GM21447 (cell line): ENCODE results near the gene RABEP2.
"Not testable (repeated sequence)": the region's sequence is repeated elsewhere in the genome, so short reads cannot be mapped to it uniquely, and the experiment has no call there.

Source experiments
- ATAC-seq: cut with Tn5 transposase; IDR thresholded peaks from one replicate; pipeline ENCODE4 v1.9.1; 2021; ENCODE audit not compliant: unreplicated experiment

Gene RABEP2

GRCh38 chr16:28880589-28880915, 44.5 kb downstream of the RABEP2 start:
- no peak for ATAC-seq

DNA sequence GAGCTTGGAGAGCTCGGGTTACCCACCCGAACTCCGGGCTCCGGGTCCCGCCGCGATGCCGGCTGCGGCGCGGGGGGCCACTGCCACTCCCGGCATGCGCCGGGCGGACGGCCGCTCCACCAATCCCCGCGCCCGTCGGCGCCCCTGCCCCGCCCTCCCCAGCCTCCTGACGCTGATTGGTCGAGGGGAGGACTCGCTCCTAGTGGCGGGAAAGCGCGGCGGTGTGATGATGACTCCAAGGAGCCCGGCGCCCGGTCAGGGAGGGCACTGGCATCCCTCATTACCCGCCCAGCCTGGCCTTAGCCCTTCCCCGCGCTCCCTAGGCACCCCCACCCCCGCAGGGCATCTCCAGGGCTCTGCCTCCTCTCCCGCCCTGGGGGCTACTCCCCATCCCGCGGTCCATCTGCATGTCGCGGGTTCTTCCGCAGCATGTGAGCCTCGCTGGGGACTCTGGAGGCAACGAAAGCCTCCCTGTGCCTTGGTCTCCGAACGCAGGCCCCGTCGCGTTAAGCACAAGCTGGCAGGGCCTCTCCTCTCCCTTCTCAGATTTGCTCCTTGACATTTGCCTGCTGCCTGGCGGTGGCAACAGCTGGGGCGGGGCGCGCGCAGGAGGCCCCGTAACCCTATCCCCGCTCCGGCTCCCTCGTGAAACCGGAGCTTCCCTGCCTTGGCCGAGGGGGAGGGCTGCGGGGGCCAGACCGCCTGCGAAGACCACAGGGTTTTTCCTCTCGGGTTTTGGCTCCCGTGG, 45.0 kb downstream of the RABEP2 start:
- ATAC-seq: peak; percentile 83

GRCh38 chr16:28879261-28879840, 45.7 kb downstream of the RABEP2 start:
- ATAC-seq: peak; percentile 33

DNA sequence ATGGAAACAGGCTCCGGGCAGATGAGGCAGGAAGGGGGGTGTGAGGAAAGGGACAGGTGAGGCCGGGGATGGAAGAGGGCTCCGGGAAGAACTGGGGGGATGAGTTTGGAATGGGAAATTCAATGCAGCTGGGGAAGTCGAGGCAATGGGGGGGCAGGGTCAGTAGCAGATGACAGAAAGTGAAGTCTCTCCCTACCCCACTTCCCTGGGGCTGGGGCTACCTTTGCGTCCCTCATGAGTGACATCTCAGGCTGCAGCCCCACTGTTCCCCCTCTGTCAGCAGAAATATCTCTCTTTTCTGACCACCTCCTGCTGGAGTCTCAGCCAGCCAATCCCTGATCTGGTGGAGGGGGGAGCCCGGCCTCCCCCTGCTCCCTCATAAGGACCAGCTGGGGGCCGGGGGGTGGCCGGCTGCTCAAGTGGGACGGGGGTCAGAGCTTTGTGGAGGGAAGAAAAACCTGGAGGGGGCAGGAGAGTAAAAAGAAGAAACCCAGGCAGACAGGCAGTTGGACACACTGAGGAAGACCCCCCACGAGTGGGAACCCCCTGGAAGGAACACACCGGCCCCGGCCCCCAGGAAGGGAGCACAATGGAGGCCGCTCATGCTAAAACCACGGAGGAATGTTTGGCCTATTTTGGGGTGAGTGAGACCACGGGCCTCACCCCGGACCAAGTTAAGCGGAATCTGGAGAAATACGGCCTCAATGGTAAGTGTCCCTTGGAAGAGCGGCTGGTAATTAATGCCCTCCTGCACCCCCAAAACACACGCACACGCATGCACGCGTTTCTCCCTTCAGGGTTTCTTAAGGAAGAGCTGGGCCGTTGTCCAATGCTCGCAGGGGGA, 46.7 kb downstream of the RABEP2 start, which contains the start of gene ATP2A1:
TSS of gene ATP2A1 (plus strand) at position 406 of the 844 bp plus-strand sequence. CDS start at position 590, 184 bp downstream.
- no peak for ATAC-seq

DNA sequence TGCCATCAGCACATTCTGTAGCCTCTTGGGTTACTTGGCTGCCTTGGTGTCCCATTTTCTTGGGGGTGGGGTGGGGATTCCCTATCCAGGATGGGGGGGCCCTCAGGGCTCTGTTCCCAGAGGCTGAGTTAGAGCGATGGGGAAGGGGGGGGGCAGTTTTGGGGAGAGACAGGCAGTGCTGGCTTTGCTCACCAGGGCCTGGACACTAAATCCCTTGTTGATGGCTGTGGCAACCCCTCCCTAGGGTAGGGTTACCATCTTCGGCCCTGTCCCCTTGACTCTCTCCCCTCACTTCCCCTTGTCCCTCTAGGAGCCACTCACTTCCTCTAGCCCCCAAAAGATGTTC, 47.4 kb downstream of the RABEP2 start:
- no peak for ATAC-seq

GRCh38 chr16:28876973-28877654, 47.9 kb downstream of the RABEP2 start:
- no peak for ATAC-seq

GRCh38 chr16:28876019-28876659, 48.9 kb downstream of the RABEP2 start:
- ATAC-seq: no peak

- ATAC-seq: no peak
Observed at GRCh38 chr16:28875134-28876018, 49.7 kb downstream of the RABEP2 start.

GRCh38 chr16:28874406-28874805, 50.6 kb downstream of the RABEP2 start:
- no peak for ATAC-seq

GRCh38 chr16:28873543-28874201, 51.4 kb downstream of the RABEP2 start:
- ATAC-seq: no peak

GRCh38 chr16:28872952-28873351, 52.1 kb downstream of the RABEP2 start:
- ATAC-seq: no peak

DNA sequence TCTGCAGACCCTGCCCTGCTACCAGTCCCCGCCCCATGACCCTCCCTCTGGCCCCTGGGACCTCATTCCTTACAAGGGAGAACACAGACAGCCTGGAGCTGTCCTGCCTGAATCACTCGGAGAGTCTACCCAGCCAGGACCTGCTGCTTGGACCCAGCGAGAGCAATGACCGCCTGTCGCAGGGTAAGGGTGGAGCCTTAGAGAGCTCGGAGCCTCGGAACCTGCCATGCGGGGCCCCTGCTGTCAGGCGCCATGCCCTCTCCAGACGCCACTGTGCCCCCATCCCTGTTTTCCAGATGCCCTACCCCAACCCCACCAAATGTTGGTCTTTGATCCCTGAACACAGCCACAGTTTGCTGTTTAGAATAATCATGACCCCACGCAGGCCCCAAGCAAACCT, 55.8 kb downstream of the RABEP2 start:
- ATAC-seq: no peak

DNA sequence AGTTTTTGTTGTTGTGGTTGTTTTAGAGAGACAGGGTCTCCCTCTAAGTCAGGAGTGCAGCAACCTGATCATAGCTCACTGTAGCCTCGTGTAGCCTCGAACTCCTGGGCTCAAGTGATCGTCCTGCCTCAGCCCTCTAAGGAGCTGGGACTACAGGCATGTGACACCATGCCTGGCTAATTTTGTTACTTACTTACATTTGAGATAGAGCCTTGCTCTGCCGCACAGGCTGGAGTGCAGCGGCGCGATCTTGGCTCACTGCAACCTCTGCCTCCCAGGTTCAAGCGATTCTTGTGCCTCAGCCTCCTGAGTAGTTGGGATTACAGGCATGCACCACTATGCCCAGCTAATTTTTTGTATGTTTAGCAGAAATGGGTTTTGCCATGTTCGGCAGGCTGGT, 57.4 kb downstream of the RABEP2 start:
- not testable (repeated sequence) for ATAC-seq

DNA sequence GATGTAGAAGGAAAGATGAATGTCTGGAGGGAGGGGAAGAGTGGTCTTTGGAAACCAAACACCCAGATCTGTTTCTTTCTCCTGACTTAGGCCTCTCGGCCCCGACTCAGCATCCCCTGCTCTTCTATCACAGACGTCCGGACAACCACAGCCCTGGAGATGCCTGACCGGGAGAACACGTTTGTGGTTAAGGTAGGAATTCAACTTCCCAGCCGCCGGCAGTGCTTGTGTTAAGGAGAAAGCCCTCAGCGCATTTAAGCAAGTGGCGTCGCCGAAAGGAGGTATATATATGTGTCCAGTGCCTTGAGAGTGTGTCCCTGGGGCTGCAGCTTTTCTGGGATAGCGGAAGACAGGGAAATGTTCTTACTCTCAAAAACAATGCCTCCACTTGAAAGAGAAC, 57.8 kb downstream of the RABEP2 start:
- ATAC-seq: no peak

GRCh38 chr16:28866454-28866804, 58.6 kb downstream of the RABEP2 start:
- ATAC-seq: no peak

GRCh38 chr16:28865722-28866453, 59.1 kb downstream of the RABEP2 start:
- no peak for ATAC-seq

DNA sequence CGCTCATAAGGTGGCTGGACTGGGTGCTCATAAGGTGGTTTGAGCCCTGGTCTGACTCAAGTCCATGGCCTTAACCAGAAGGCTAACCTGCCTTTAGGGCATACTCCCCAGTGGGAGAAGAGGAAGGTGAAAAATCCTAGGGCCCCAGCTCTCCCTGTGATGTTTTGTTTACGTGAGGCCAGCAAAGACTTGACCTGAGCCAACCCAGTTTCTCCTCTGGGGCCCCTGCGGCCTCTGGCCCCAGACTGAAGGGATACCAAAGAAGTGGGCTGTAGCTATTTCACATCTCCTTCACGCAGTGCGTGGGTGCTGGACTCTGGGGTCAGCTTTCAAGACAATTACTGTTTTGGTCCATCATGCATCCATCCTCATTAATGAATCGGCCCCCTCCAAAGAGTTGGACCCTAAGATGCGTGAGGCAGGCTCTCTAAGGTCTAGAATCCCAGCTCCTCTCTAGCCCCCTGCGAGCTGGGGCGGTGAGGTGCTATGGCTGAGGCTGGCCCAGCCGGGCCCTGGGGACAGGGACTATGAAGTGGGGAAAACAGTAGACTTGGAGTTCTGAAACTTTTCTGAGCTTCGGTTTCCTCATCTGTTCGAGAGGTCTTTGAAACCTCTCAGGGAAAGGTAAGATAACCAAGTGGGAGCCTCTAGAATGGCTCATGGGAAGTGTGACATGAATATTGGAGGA, 59.9 kb downstream of the RABEP2 start:
- no peak for ATAC-seq
